Stomach (tissue), 9 donors: ENCODE measurements around the gene SULF2. TPM values are rescaled to one million over a fixed set of nuclear protein-coding genes. Genes with fewer than 3 reads are reported as not detected.

ENCODE experiments used
- DNase-seq, 2 donors: peaks; one replicate each; pipeline versions ENCODE4 v3.0.0 to v3.0.0-alpha.2; 2013 to 2019
- H3K27ac ChIP-seq, 5 donors: fragments of 200-600 bp in 4 of 5; sonication (generic) in 4 of 5; one replicate each; pipeline ENCODE4 v1.5.1; 2013 to 2019; ENCODE audit warnings: mild to moderate bottlenecking in 1 of 5, moderate library complexity in 1 of 5
- H3K27me3 ChIP-seq, 3 donors: fragments of 200-600 bp; sonication (generic); one replicate each; pipeline ENCODE4 v1.5.1; 2017 to 2019; ENCODE audit warnings: mixed run types in 1 of 3
- H3K36me3 ChIP-seq, 4 donors: fragments of 200-600 bp; sonication (generic); 1 replicate in 3 of 4; 2 replicates in 1 of 4; pipeline ENCODE4 v1.5.1; 2016 to 2019
- H3K4me1 ChIP-seq, 4 donors: fragments of 200-600 bp; sonication (generic); one replicate each; pipeline ENCODE4 v1.5.1; 2016 to 2019
- H3K4me3 ChIP-seq, 4 donors: fragments of 200-600 bp; sonication (generic) in 3 of 4; one replicate each; pipeline ENCODE4 v1.5.1; 2016 to 2019; ENCODE audit warnings: mild to moderate bottlenecking in 1 of 4
- H3K9me3 ChIP-seq, 4 donors: fragments of 200-600 bp; sonication (generic); one replicate each; pipeline ENCODE4 v1.5.1; 2016 to 2019
- EP300 ChIP-seq: sonication (generic); formaldehyde crosslinking; IDR thresholded peaks from one replicate; pipeline ENCODE4 v1.6.1; 2017; ENCODE audit warnings: antibody characterized with exemption
- POLR2A ChIP-seq, 4 donors: fragments of 450-650 bp; IDR thresholded peaks; one replicate each; pipeline ENCODE4 v1.6.1; 2016; ENCODE audit warnings: antibody characterized with exemption in 4 of 4, control low read depth in 2 of 4, mild to moderate bottlenecking in 1 of 4, moderate library complexity in 1 of 4
- POLR2AphosphoS5 ChIP-seq, 3 donors: sonication (generic); formaldehyde crosslinking; IDR thresholded peaks; one replicate each; pipeline ENCODE4 v1.6.1; 2016; ENCODE audit warnings: antibody characterized with exemption in 3 of 3
- WGBS, 5 donors: extraction: QIAGEN DNeasy Blood & Tissue Kit in 3 of 5; methylation state at CpG; one replicate each; pipeline versions ENCODE4 v1.1.5 to v1.1.7; 2013 to 2018; 5-methylcytosine and 5-hydroxymethylcytosine counted together
- intact Hi-C: fragments of 100-400 bp; cut with DNase I; formaldehyde crosslinking; loops from one replicate; pipeline ENCODE4 v1.15.1; 2023; ENCODE audit warnings: low total_unique reads
- polyA plus RNA-seq, 3 donors: library from polyadenylated mRNA; stranded (reverse); fragments of 200-250 nt; gene quantifications; one replicate each; pipeline ENCODE4 v1.2.3, GENCODE V29; 2013
- total RNA-seq, 5 donors: library from RNA; depleted of rRNA; stranded (reverse); fragments of >200 nt; gene quantifications; one replicate each; pipeline versions ENCODE4 v1.1.0 to v1.2.3, GENCODE V29; 2014 to 2016
- TF ChIP-seq, protein P1 (sequence below), 7 experiments: fragments of 450-650 bp in 4 of 7; fragments of 200-600 bp in 3 of 7; sonication (generic) in 3 of 7; IDR thresholded peaks; one replicate each; pipeline ENCODE4 v1.5.1; 2016 to 2019; ENCODE audit warnings: antibody characterized with exemption in 7 of 7, control low read depth in 2 of 7, mild to moderate bottlenecking in 1 of 7
- donor health status: healthy with polysubstance abuse.
- donor health status: Bipolar disorder and iron deficiency.
- donor health status: healthy.

SULF2 gene
- total and polyA plus RNA-seq, 8 donors = 9.0 to 226 (median 27.3) TPM

DNA sequence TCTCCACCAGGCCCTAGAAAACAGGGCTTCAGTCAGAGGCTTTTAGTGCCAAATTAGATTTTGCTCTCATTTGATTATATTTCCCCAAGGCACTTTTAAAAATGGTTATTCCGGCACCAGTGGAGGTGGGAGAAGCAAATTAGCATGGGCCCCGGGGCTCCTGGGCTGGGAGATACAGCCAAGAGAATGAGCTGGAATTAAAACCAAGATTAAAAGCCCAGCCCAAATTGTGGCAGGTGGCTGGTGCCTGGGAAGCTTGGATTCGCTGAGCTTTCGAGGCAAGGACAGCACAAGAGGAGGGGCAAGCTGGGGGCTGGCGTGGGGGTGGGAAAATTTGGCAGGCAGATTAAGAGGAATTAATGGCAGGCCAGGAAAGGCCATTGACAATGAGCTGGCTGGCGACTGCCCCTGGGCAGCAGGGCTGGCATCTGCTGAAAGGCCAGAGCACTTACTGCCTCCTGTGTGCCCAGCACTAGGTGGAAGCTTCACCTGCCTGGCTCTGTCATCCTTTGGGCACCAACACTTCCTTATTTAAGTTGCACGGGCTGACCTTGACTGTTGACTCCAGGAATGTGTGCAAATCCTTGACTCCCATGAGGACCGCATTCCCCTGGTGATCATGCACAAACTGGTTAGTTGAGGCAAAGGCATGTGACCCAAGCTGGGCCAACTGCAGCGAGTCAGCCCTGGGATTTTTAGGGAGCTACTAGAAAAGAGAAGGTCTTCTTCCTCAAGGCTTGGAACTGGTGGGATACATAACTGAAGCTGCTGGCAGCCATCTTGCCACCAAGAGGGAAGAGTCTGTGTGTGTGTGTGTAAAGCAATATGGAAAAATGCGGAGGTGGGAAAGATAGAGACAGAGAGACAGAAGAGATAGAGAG lies 76.1 kb downstream of the SULF2 start:
- WGBS, 5 donors = 83 to 93% (median 88%) methylated on average over 10 of the region's 10 CpGs
- DNase-seq = peak in 1 of 2 donors; percentile 32
- no peak overlapping the region for H3K4me3 ChIP-seq
- H3K27me3 ChIP-seq = no peaks in the 10 kb centered on the region
- no peaks in the 10 kb centered on the region for H3K9me3 ChIP-seq
- peaks cover 0 to 16% (median 14%) of the 10 kb centered on the region in 4 donors for H3K4me1 ChIP-seq
- intact Hi-C loops = no loop called here
- TF ChIP-seq POLR2A (IDR thresholded peaks at IDR 0.05) (no peak), EP300 (no peak), POLR2AphosphoS5 (IDR thresholded peaks at IDR 0.05) (no peak)
- TF ChIP-seq, protein P1, sequence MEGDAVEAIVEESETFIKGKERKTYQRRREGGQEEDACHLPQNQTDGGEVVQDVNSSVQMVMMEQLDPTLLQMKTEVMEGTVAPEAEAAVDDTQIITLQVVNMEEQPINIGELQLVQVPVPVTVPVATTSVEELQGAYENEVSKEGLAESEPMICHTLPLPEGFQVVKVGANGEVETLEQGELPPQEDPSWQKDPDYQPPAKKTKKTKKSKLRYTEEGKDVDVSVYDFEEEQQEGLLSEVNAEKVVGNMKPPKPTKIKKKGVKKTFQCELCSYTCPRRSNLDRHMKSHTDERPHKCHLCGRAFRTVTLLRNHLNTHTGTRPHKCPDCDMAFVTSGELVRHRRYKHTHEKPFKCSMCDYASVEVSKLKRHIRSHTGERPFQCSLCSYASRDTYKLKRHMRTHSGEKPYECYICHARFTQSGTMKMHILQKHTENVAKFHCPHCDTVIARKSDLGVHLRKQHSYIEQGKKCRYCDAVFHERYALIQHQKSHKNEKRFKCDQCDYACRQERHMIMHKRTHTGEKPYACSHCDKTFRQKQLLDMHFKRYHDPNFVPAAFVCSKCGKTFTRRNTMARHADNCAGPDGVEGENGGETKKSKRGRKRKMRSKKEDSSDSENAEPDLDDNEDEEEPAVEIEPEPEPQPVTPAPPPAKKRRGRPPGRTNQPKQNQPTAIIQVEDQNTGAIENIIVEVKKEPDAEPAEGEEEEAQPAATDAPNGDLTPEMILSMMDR (IDR thresholded peaks at IDR 0.05) = no peak
- H3K27ac ChIP-seq = no peak overlapping the region
- H3K36me3 ChIP-seq = no peaks in the 10 kb centered on the region

DNA sequence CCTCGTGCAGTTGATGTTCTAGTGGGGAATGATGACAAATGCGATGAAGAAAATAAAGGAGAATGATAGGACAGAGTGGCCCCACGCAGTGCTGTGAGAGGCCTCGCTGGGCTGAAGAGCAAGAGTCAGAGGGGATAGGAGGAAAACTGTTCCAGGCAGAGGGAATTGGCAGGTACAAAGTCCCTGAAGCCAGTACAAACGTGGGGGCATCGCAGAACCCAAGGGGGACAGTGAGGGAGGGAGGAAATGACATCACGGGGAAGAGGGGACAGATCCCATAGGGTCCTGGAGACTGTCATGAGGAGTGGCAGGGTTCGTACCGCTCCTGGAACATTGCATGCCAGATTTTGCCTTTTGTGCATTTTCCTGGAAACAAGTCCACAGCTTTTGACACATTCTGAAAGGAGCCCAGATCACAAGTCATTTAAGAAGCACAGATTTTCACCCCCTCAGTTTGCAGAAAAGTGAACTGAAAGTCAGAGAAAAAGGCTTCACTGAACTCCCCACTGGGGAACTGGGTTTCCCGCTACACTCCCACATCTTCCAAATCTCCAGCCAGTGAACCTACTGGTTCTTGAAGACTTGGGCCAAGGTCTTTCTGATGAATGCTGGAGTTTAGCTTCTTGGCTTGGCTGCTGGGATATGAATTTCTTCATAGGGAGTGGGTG lies 77.0 kb downstream of the SULF2 start:
- H3K4me1 ChIP-seq = peaks cover 0 to 16% (median 14%) of the 10 kb centered on the region in 4 donors
- 81 to 89% (median 85%) methylated on average over 10 of the region's 10 CpGs for WGBS, 5 donors
- TF ChIP-seq POLR2A (IDR thresholded peaks at IDR 0.05) (no peak), EP300 (no peak), POLR2AphosphoS5 (IDR thresholded peaks at IDR 0.05) (no peak)
- TF ChIP-seq, protein P1 (IDR thresholded peaks at IDR 0.05) = no peak

DNA sequence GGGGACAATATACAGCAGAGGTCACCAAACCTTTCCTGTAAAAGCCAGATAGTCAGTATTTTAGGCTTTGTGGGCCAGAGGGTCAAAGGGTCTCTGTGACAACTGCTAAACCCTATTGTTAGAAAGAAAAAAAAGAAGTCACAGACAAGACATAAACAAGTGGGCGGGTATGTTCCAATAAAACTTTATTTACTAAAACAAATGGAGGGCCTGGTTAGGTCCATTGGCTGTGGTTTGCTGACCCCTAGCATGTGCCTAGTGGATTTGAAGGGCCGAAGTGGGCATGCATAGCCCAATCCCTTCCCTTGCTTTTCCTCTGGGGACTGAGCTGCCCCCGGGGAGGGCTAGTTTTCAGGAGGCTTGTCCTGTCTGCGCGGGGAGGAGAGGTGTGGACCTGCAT lies 78.9 kb downstream of the SULF2 start:
- intact Hi-C loops = no loop called here
- Histone ChIP-seq H3K36me3 (peaks cover 0 to 11% (median 5%) of the 10 kb centered on the region in 4 donors), H3K9me3 (no peaks in the 10 kb centered on the region), H3K27me3 (no peaks in the 10 kb centered on the region), H3K27ac (no peak overlapping the region), H3K4me1 (peaks cover 0 to 11% (median 9%) of the 10 kb centered on the region in 4 donors), H3K4me3 (no peak overlapping the region)
- 81 to 93% (median 86%) methylated on average over 3 to 5 of the region's 5 CpGs for WGBS, 5 donors
- no peak for DNase-seq
- TF ChIP-seq POLR2AphosphoS5 (IDR thresholded peaks at IDR 0.05) = no peak
- TF ChIP-seq, protein P1 (IDR thresholded peaks at IDR 0.05) = no peak
- TF ChIP-seq POLR2A (IDR thresholded peaks at IDR 0.05) = no peak
- no peak for TF ChIP-seq EP300

More for the DNA sequence above, 77.0 kb downstream of the SULF2 start:
- Histone ChIP-seq H3K27me3 (no peaks in the 10 kb centered on the region), H3K4me3 (no peak overlapping the region), H3K36me3 (no peaks in the 10 kb centered on the region), H3K27ac (no peak overlapping the region), H3K9me3 (no peaks in the 10 kb centered on the region)
- intact Hi-C loops = no loop called here
- DNase-seq = peak in 1 of 2 donors; percentile 42

DNA sequence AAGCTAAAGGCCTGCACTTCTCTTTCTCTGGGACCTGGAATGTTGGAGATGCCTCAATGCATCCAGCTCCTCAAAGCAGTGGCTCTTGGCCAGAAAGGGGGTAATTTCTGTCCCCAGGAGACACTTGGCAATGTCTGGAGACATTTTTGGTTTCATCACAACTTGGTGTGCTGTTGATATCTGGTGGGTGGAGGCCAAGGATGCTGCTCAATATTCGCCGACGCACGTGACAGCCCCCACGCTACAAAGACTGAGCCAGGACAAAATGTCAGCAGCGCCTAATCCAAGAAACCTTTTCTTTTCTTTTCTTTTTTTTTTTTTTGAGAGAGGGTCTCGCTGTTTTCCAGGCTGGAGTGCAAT lies 79.8 kb downstream of the SULF2 start:
- intact Hi-C loops = no loop called here
- Histone ChIP-seq H3K27ac (no peak overlapping the region), H3K36me3 (peaks cover 0 to 17% (median 10%) of the 10 kb centered on the region in 4 donors), H3K4me1 (peaks cover 0 to 3% (median 1%) of the 10 kb centered on the region in 4 donors), H3K4me3 (no peak overlapping the region), H3K9me3 (no peaks in the 10 kb centered on the region), H3K27me3 (no peaks in the 10 kb centered on the region)
- WGBS, 5 donors = 92 to 95% (median 94%) methylated on average over 7 of the region's 7 CpGs
- no peak for TF ChIP-seq POLR2A (IDR thresholded peaks at IDR 0.05)
- DNase-seq = no peak
